GM13977 (cell line): Measurements from ENCODE around the gene PTPN2.

Experiments used
- DNase-seq: peaks from one replicate; pipeline ENCODE4 v3.0.0; 2012; ENCODE audit warnings: low spot score
- CTCF ChIP-seq: IDR thresholded peaks from 2 replicates; pipeline ENCODE4 v1.5.1; 2012; ENCODE audit warnings: mild to moderate bottlenecking, control low read depth; ENCODE audit not compliant: insufficient read depth; ENCODE audit errors: extremely low read depth, missing control alignments
- in situ Hi-C: fragments of 300-500 bp; cut with MboI; formaldehyde crosslinking; loops from one replicate; pipeline ENCODE4 v1.12.0; 2022; ENCODE audit warnings: low sequenced_read_pairs, low pct_unique_long_range_greater_than_20kb, mixed read lengths, inconsistent platforms; ENCODE audit not compliant: unreplicated experiment

PTPN2 gene

GRCh38 chr18:12773369-12773768, 110.7 kb downstream of the PTPN2 start:
- in situ Hi-C loops, result no loop called here
- no peak for TF ChIP-seq CTCF
- no peak for DNase-seq

GRCh38 chr18:12772111-12772510, 111.9 kb downstream of the PTPN2 start:
- in situ Hi-C loops, result no loop called here
- no peak for DNase-seq
- no peak for TF ChIP-seq CTCF

- no peak for DNase-seq
- TF ChIP-seq CTCF, result no peak
- in situ Hi-C loops, result no loop called here
Measured at GRCh38 chr18:12770469-12771219, 113.4 kb downstream of the PTPN2 start.

- DNase-seq, result no peak
- in situ Hi-C loops, result no loop called here
- no peak for TF ChIP-seq CTCF
Measured at GRCh38 chr18:12769644-12770440, 114.2 kb downstream of the PTPN2 start.

- no peak for DNase-seq
- no peak for TF ChIP-seq CTCF
Measured at GRCh38 chr18:12769136-12769535, 114.9 kb downstream of the PTPN2 start.

GRCh38 chr18:12768625-12769024, 115.4 kb downstream of the PTPN2 start:
- no peak for DNase-seq
- TF ChIP-seq CTCF, result no peak
- in situ Hi-C loops, result no loop called here

More at GRCh38 chr18:12769136-12769535, 114.9 kb downstream of the PTPN2 start:
- in situ Hi-C loops, result no loop called here
